GM12891 (cell line): ENCODE data around the gene DZIP3.

Source experiments
- POLR2A ChIP-seq: IDR thresholded peaks from 2 replicates; pipeline ENCODE4 v1.6.1; 2011; ENCODE audit warnings: low read depth, low read length, control low read depth
- POU2F2 ChIP-seq: IDR thresholded peaks from 2 replicates; pipeline ENCODE4 v1.6.1; 2011; ENCODE audit warnings: low read depth, mild to moderate bottlenecking, control low read depth, low read length, moderate library complexity

DNA sequence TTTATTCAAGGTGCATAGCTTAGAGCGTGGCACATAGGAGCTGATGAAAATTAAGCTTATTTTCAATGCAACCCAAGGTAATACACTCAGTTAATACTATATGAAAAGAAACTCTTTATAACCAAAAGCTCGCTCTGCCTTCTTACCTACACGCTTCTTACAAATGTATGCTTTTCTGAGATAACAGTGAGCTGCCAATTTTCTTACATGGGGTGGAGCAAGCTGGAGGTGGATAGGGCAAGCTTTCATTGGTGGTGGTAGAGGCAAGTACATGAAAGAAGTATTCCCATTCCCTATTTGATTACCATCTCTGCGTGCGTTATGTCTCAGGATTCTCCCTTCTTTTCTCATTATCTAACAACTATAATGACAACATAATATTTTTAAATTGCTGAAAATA lies 8.9 kb downstream of the DZIP3 start:
- TF ChIP-seq POU2F2 (no peak), POLR2A (no peak)
